MCF 10A (cell line): ENCODE data around the gene NOC4L. TPM values are rescaled to one million over a fixed set of nuclear protein-coding genes. Genes with fewer than 3 reads are reported as not detected.

Experiments
- BruUV-seq: library from RNA; stranded (reverse); fragments of 400-500 nt; replicated peaks from 2 replicates; lab custom pipeline; 2021; lab: Mats Ljungman, UMichigan
- CTCF ChIA-PET: fragments of 300-600 bp; sonication (Branson Sonifier 250); formaldehyde crosslinking; extraction: SDS; loops from one replicate; lab custom pipeline; 2021; ENCODE audit warnings: antibody characterized with exemption, inconsistent platforms; lab: Yijun Ruan, JAX
- POLR2A ChIA-PET: fragments of 300-600, 350-650 bp; sonication (Branson Sonifier 250); formaldehyde crosslinking; extraction: SDS; loops from one replicate; lab custom pipeline; 2020; ENCODE audit warnings: antibody characterized with exemption, inconsistent platforms; lab: Yijun Ruan, JAX
- DNase-seq: peaks from one replicate; pipeline ENCODE4 v3.0.0-alpha.2; 2018; ENCODE audit not compliant: unreplicated experiment
- H3K27ac Mint-ChIP-seq: one replicate; pipeline ENCODE4 v1.8.0; 2022; ENCODE audit warnings: mild to moderate bottlenecking, low read depth, mixed read lengths; ENCODE audit not compliant: unreplicated experiment
- H3K27me3 Mint-ChIP-seq: one replicate; pipeline ENCODE4 v1.8.0; 2022; ENCODE audit warnings: mixed read lengths; ENCODE audit not compliant: insufficient read depth, unreplicated experiment
- H3K36me3 Mint-ChIP-seq: one replicate; pipeline ENCODE4 v1.8.0; 2022; ENCODE audit warnings: mild to moderate bottlenecking, moderate library complexity, mixed read lengths; ENCODE audit not compliant: insufficient read depth, unreplicated experiment
- H3K4me1 Mint-ChIP-seq: one replicate; pipeline ENCODE4 v1.8.0; 2022; ENCODE audit warnings: mixed read lengths; ENCODE audit not compliant: insufficient read depth, unreplicated experiment
- H3K4me3 Mint-ChIP-seq: one replicate; pipeline ENCODE4 v1.8.0; 2022; ENCODE audit warnings: mild to moderate bottlenecking, moderate library complexity, mixed read lengths; ENCODE audit not compliant: unreplicated experiment
- H3K9me3 Mint-ChIP-seq: one replicate; pipeline ENCODE4 v1.8.0; 2022; ENCODE audit warnings: mixed read lengths; ENCODE audit not compliant: unreplicated experiment
- CTCF ChIP-seq: fragments of 200-600 bp; IDR thresholded peaks from one replicate; pipeline ENCODE4 v1.8.0; 2022; ENCODE audit warnings: antibody characterized with exemption, mild to moderate bottlenecking; ENCODE audit not compliant: unreplicated experiment
- intact Hi-C: fragments of 100-400 bp; cut with micrococcal nuclease; formaldehyde crosslinking; loops from 2 replicates; pipeline ENCODE4 v1.14.1; 2022
- total RNA-seq: library from RNA; stranded (reverse); gene quantifications from 2 replicates; pipeline ENCODE4 v1.2.3, GENCODE V29; 2022

NOC4L gene
- total RNA-seq, 1 experiment from 2014 or later = 32.0 TPM

- intact Hi-C loops = loop anchor here (10.0 kb wide), 1 partner anchor 456 kb away; the partner anchor contains the start of genes LRCOL1 and P2RX2
- BruUV-seq = no TSS peak
- TF ChIP-seq CTCF = no peak
- H3K27me3 Mint-ChIP-seq = peaks cover 4% of the 10 kb centered on the region
- ChIA-PET POLR2A (interaction anchor here (0.7 kb wide), 1 partner anchor 24 kb away, joined by 4 read pairs; no protein-coding TSS in a partner anchor), CTCF (interaction anchor here (0.5 to 4.4 kb wide), 2 partner anchors 256 to 493 kb away, joined by 3 to 22 read pairs; no protein-coding TSS in a partner anchor)
- DNase-seq = peak; percentile 69
- H3K27ac Mint-ChIP-seq = no peak overlapping the region
- no peak overlapping the region for H3K4me3 Mint-ChIP-seq
- no peaks in the 10 kb centered on the region for H3K36me3 Mint-ChIP-seq
- no peaks in the 10 kb centered on the region for H3K9me3 Mint-ChIP-seq
- peaks cover 16% of the 10 kb centered on the region for H3K4me1 Mint-ChIP-seq
Measured at GRCh38 chr12:132158677-132159554, 14.7 kb downstream of the NOC4L start.

GRCh38 chr12:132159555-132160003, 15.3 kb downstream of the NOC4L start:
- intact Hi-C loops = loop anchor here (10.0 kb wide), 1 partner anchor 455 kb away; the partner anchor contains the start of genes LRCOL1 and P2RX2
- BruUV-seq = no TSS peak
- H3K27me3 Mint-ChIP-seq = peaks cover 11% of the 10 kb centered on the region
- H3K4me3 Mint-ChIP-seq = no peak overlapping the region
- H3K27ac Mint-ChIP-seq = no peak overlapping the region
- H3K4me1 Mint-ChIP-seq = peaks cover 21% of the 10 kb centered on the region
- TF ChIP-seq CTCF = no peak
- H3K36me3 Mint-ChIP-seq = no peaks in the 10 kb centered on the region
- no peak for DNase-seq
- ChIA-PET CTCF (interaction anchor here (4.4 kb wide), 1 partner anchor 255 kb away, joined by 22 read pairs; no protein-coding TSS in a partner anchor), POLR2A (no interaction called here)
- no peaks in the 10 kb centered on the region for H3K9me3 Mint-ChIP-seq

GRCh38 chr12:132160016-132160415, 15.8 kb downstream of the NOC4L start:
- Mint-ChIP-seq H3K36me3 (no peaks in the 10 kb centered on the region), H3K9me3 (no peaks in the 10 kb centered on the region), H3K4me3 (no peak overlapping the region), H3K27me3 (peaks cover 11% of the 10 kb centered on the region), H3K27ac (no peak overlapping the region), H3K4me1 (peaks cover 21% of the 10 kb centered on the region)
- no TSS peak for BruUV-seq
- ChIA-PET POLR2A (no interaction called here), CTCF (interaction anchor here (4.4 kb wide), 1 partner anchor 254 kb away, joined by 22 read pairs; no protein-coding TSS in a partner anchor)
- intact Hi-C loops = no loop called here
- no peak for DNase-seq
- no peak for TF ChIP-seq CTCF

- ChIA-PET CTCF (interaction anchor here (0.6 to 4.4 kb wide), 4 partner anchors 9 to 454 kb away, joined by 3 to 22 read pairs (median 5); no protein-coding TSS in a partner anchor), POLR2A (no interaction called here)
- Mint-ChIP-seq H3K4me1 (peaks cover 21% of the 10 kb centered on the region), H3K36me3 (no peaks in the 10 kb centered on the region), H3K9me3 (no peaks in the 10 kb centered on the region), H3K27me3 (peaks cover 11% of the 10 kb centered on the region), H3K27ac (no peak overlapping the region), H3K4me3 (no peak overlapping the region)
- intact Hi-C loops = no loop called here
- DNase-seq = no peak
- TF ChIP-seq CTCF = no peak
- no TSS peak for BruUV-seq
Measured at GRCh38 chr12:132160601-132161035, 16.4 kb downstream of the NOC4L start.
